KBM-7 (cell line): ENCODE results near the gene HSD3B2.

ENCODE experiments used
- DNase-seq: peaks from one replicate; pipeline ENCODE4 v3.0.0-alpha.2; 2015
- in situ Hi-C: fragments of 300-500 bp; cut with MboI; formaldehyde crosslinking; loops from 2 replicates; pipeline ENCODE4 v1.14.3; 2020; ENCODE audit warnings: low sequenced_read_pairs, low pct_unique_long_range_greater_than_20kb, mixed read lengths

HSD3B2 gene

DNA sequence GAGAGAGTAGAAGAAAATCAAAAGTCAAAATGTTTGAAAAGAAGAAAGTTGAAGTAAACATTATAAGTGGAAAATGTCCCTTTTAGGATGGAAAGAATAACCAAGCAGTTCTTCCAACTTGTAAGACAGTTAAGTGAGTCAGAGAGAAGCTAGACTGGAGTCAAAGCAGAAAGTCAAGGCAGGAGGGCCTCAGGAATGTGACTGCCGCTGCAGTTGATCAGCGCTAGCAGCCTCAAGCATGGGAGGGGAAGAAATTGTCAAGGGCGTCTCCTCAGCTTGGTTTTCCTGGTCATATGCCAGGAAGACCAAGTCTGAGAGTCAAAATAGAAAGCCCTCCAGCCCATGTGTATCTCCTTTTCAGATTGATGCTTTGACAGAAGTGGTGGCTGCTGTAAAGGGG, 23.2 kb upstream of the HSD3B2 start:
- no peak for DNase-seq
- in situ Hi-C loops: no loop called here

DNA sequence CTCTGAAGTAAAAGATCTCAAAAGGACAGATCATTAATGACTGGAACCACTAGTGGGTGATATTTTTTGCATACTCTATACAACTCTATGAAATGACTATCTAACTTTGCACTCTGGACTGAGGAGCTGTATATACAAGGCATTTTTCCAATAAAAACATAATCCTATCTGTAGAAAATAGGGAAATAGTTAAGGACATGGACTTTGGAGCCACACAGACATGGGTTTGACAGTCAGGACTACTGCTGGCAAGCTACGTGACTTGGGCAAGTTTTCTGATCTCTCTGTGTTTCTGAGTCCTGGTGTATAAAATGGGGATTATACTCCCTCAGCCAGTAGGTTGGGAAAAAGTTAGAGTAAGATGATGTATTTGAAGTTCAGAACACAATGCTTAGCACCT, 20.9 kb upstream of the HSD3B2 start:
- in situ Hi-C loops: no loop called here

DNA sequence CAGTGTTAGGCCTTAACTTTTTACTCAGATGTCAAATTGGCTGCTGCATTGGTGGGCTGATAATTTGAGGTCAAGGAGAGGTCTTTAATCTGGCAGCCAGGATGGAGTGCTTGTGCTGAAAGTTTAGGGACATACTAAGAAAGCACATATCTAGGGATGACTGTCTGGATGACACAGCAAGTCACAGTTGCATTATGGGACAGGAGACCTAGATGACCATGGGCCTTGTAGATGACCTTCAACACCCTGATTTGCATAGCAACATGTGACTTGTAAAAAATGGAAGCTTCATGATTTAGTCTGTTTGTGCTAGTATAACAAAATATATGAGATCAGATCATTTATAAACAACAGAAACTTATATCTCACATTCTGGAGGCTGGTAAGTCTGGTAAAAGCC, 18.0 kb upstream of the HSD3B2 start:
- in situ Hi-C loops: no loop called here

More for the DNA sequence above, 20.9 kb upstream of the HSD3B2 start:
- DNase-seq: no peak

DNA sequence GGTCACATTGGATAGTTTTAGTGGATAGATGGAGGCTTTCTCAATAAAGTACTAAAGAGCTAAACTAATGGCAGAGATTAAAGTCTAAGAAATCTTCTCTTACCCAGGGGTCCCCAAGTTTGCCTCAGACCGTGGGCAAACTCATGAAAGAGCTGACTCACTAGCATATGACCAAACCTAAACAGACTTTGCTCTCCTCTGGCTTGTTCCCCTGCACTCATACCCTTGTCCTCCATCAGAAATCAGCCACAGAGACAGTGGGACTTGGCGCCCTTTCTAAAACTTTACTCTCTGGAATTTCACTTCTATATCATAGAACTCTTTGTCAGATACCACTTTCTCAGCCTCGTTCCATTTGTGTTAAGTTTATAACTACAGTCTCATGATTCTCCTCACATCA, 17.0 kb upstream of the HSD3B2 start:
- DNase-seq: no peak
- in situ Hi-C loops: no loop called here

More for the DNA sequence above, 18.0 kb upstream of the HSD3B2 start:
- DNase-seq: no peak

DNA sequence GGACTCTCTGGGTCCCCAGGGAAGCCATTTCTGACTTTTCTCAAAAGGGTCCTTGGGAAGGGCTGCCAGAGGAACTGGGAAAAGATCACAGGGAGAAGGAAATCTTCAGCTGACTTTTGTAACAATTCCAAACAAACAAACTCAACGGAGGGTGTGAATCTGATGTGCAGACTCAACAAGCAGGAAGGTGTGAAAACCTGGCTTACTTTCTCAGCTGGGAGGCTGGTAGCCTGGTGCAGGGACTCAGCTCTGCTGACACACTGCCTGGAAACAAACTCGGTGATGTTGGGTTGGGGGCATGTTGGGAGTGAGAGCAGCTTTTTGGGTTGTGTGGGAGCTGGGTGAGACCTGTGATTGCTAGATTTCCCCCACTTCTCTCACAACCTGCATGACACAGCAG, 10.2 kb upstream of the HSD3B2 start:
- in situ Hi-C loops: no loop called here
- no peak for DNase-seq

DNA sequence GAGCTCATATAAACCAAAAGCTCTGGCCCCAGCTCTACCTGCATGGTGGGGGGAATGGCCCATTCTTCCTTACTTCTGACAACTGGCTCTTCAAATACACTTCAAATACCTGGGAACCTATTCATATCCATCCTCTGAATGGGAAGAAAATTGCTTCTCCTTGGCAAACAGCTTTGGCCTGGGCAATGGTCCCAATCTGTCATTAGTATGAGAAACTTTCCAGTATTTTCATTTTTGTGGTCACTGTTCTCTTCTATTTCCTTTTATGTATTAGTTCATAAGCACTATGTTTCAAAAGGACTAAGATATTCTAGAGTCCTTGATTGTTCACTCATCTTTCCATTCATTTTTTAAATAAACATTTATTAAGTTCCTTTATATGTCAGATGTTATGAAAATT, 5.2 kb upstream of the HSD3B2 start:
- in situ Hi-C loops: no loop called here
- DNase-seq: no peak

DNA sequence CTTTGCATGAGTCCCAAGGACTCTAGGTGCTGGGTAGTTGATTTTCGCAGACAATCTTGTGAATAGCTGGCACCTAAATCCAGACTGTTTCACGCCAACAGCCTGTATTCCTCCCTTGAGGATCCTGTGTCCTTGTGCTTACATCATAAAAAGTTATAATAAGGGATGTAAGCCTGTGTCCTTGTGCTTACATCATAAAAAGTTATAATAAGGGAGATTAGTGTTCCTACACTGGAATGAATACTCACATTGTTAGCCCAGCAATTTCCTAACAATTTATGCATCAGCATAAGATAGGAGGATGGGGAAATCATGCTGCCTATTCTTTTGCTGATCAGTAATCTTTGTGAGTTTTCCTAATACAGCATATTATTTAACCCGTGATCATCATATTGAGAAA, 4.0 kb upstream of the HSD3B2 start:
- in situ Hi-C loops: no loop called here
- no peak for DNase-seq

DNA sequence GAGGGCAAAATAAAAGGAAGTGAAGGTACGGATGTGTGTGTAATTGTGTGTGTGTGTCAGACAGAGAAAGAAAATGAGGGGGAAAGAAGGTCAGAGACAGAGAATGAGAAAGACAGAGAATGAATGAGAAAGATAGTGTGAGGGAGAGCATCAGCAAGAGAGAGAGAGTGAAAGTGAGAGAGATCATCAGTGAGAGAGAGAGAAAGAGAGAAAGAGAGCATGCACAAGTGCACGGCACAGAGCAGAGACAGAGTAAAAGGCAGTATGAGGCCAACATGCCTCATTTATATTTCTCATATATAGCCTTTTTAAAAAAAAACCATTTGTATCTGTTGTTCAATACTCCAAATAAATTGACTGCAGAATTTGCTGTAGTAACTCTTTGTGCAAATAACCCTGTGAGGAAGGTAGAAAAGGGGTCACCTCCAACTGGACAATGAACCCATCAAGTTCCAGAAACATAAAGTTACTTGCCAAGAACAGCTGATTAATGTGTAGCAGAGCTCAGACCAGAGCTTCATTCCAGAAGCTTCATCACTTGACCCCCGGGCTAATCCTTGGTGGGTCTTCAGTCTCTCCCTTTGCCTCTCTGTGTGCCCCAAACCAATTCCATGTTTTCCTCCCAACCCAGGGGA, 1.2 kb downstream of the HSD3B2 start:
- in situ Hi-C loops: no loop called here
- no peak for DNase-seq

DNA sequence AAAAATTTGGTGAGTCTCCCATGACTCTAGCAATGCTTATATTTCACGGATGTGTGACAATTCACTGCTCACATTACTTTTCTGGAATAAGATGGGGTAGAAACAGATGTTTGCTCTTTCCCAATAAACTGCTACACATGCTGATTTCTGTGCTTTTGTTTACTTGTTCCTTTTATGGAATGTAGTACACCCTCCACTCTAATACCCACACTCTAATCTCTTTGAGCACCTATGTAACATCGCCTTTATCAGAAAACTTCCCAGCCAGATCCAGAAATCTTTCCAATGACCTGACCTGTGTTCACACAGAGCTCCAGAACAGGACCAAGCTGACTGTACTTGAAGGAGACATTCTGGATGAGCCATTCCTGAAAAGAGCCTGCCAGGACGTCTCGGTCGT, 4.2 kb downstream of the HSD3B2 start:
- in situ Hi-C loops: no loop called here
- DNase-seq: no peak

DNA sequence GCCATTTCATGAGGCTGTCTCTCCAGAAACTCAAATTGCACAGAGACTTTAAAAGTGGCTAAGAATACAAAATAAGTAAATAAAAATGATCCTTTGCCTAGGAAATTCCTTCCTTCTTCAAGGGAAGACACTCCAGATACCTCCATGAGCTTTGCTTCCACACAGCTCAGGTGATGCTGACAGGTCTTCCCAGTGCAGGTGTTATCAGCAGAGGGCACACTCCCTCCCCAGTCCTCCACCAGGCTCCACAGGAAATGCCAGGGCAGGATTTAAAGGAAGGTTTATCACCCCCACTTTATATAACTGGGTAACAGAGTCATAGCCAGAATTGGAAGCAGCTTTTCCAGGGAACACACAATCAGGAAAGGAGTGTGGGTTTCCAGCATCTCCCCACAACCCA, 5.7 kb downstream of the HSD3B2 start:
- no peak for DNase-seq
- in situ Hi-C loops: no loop called here

DNA sequence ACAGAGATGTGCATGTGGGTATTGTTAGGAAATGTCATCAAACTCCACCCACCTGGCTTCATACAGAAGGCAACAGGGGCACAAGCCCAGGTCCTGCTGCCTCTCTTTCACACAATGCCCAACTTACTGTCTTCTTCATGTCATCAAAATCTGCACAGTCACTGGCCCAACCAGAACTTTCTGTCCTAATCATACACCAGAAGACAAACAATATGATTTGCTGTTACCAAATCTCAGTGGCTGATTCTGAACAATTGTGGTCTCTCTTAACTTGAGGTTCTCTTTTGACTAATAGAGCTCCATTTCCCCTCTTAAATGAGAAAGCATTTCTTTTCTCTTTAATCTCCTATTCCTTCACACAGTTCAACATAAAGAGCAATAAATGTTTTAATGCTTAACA, 7.7 kb downstream of the HSD3B2 start:
- in situ Hi-C loops: no loop called here
- no peak for DNase-seq

DNA sequence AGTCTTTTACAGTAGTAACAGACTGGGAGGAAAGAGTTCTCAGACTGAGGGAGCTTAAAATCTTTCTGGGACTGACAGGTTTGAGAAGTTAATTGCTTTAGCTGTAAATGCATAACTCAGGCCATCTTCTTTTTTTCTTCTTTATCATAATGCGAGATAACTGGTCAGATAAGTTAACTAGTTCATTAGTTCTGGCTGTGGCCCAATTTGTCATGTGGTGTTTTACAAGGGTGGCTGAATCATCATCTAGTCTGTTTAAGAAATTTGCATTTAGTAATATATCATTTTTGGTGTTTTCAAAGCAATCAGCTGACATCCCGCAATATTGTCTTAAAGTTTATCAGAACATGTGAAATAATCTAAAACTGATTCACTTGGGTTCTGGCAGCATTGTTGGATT, 14.0 kb downstream of the HSD3B2 start:
- no peak for DNase-seq
- in situ Hi-C loops: no loop called here

DNA sequence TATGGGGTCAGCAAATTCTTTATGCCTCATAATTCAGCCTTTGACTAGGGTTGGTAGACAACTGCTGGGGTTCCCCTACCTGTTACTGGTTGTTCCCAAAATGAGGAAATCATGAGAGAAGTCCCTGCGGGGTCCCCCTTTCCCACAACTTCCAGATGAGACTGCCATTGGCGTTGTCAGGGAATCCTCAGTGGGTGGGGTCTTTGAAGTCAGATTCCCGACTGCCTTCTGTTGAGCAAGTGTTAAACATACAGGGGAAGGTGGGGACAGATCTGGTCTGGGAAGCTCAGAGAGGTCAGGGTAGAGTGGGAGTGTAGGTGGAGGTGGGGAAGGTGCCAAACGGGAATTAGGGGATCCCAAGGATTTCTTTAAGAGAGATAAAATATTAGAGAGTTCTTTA, 14.7 kb downstream of the HSD3B2 start:
- no peak for DNase-seq
- in situ Hi-C loops: no loop called here

DNA sequence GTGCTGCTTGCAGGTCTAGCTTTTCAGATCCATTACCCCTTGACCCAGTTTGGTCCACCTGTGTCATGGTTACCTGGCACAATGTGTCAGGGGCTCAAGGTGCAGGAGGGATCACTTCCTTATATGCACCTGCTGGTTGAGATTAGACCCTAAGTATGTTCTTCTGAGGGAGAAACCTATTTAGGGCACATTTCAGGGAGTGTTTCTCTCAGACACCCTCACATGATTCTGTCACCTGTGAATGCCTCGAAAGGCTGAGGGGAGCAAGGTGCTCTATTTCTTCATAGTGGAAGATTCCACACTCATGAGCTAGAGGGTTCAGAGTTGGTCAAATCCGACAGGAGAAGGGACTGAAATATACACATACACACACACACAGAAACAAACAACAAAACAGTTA, 15.5 kb downstream of the HSD3B2 start:
- no peak for DNase-seq
- in situ Hi-C loops: no loop called here

DNA sequence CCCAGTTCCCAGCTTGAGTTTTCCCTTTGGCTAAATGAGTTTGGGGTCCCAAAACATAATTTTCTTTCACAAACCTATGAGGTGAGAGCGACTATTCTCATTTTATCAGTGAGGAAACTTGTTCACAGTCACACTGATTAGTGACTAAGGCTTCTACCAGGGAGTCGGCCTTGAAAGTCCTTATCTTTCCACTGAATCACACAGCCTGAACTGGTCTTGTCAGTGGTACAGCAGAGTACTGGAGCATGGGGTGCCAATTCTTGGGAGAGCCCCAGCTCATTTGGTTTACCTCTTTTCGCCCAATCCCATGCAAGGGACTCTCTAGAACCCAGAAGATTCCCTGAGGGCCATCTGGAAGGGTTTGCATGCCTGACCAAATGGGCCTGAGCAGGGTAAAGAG, 16.9 kb downstream of the HSD3B2 start:
- no peak for DNase-seq
- in situ Hi-C loops: no loop called here

DNA sequence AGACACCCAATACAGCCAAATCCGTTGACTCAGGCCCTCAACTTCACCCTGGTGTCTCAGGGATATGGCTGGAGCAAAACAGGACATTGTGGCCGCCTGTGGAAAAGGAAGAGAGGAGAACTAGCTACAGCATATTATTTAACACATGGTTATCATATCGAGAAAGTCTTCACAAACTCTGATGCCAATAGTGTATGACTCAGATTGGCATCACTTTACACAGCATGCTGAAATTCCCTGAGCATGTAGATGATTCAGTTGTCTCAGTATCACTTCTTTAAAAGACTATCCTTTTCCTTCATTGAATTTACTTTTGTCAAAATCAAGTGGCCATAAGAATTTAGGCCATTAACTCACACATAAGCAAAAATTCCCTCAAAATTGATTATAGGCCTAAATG, 20.1 kb downstream of the HSD3B2 start:
- no peak for DNase-seq
- in situ Hi-C loops: no loop called here

DNA sequence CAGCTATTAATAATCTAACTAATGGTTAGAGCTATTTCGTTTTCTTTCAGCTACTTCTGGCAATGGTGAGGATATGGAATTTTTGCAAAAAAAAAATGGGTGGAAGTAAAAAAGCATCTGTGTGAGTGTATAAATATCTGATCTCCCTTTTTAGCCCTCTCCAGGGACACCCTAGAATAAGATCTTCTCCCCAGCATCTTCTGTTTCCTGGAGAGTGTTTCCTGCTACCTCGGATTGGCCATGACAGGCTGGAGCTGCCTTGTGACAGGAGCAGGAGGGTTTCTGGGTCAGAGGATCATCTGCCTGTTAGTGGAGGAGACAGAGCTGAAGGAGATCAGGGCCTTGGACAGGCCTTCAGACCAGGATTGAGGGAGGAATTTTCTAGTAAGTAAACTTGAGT, 23.8 kb downstream of the HSD3B2 start:
- in situ Hi-C loops: no loop called here
- DNase-seq: no peak

DNA sequence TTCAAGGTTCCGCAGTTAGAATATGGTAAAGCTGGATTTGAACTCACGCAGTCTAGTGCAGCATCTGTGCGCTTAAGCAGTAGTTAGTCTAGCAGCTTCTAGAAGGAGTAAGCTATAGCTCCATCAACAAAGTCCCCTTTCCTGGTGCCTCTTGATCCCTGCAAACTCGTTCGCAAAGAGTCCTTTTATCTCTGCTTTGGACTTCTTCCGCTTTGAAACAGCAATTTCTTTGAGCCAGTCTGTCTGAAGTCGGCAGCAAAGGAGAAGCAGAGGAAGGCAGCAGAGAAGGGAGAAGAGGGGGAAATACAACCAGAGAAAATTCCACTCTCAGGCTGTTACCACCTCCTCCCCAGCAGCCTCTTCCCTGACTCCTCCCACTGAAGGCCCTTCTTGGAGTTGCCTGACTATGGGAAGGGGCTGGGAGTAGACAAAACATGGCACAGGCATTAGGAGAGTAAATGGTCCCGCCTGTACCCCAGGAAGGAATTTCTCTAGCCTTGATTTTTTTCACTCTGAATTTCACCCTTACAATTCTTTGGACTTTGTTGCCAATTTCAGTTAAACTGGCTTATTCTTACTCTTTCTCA, 25.9 kb downstream of the HSD3B2 start:
- DNase-seq: no peak
- in situ Hi-C loops: no loop called here

DNA sequence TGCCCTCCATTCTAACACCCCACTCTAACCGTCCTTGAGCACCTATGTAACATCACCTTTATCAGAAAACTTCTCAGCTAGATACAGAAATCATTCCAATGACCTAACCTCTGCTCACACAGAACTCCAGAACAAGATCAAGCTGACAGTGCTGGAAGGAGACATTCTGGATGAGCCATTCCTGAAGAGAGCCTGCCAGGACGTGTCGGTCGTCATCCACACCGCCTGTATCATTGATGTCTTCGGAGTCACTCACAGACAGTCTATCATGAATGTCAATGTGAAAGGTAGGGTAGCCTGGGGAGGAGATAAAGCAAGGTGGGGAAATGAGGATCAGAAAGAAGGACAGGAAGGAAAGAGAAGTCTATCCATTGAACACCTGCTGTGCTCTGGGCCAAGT, 27.8 kb downstream of the HSD3B2 start:
- DNase-seq: no peak
- in situ Hi-C loops: no loop called here

DNA sequence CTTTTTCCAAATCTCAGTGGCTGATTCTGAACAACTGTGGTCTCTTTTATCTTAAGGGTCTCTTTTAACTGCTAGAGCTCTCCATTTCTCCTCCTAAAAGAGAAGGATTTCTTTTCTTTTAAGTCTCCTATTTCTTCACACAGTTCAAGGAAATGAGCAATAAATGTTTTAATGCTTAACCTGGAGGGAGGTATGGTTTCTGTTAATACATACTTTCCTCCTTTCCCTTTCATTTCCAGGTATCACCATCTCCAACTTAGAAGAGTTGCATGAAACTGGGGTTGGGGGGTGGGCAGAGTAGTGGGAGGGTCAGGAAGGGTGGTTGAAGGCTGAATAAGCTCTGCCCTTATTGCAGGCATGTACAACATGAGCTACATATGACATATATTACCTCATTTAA, 31.4 kb downstream of the HSD3B2 start:
- DNase-seq: no peak
- in situ Hi-C loops: no loop called here

DNA sequence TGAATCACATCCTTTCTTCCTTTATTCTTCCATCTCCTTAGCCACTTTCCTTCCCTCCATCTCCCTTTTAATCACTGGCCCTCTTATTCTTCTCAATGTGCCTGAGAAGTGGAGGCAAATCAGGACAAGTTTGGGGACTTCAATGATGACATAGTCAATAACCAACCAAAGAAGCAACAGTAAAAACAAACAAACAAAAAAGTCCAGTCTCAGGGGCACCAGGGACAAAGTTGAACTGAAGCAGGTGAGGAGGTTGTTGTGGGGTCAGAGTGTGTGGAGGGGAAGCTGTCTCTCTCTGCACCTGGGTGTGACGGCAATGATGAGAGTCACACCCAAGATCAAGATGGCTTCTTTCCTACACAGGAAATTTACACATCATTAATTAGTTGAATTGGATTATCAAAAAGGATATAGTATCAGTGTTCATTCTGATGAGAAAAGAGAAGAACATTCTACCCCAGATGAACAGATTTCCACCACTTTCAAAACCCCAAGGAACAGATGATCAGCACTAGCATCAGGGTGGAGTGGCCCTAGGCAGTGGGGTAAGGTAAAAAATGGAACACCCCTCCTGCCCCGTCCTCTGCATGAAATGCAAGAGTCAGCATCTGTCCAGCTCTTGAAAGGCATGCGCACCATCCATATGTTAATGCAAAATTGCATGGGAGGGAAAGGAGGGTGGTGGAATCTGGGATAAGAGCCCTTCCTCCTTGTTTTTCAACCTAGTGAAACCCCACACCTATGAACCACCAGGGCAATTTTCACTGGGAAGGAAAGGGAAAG, 32.6 kb downstream of the HSD3B2 start:
- DNase-seq: no peak
- in situ Hi-C loops: no loop called here
